H1 (cell line): ENCODE results near the gene RSPH6A. TPM values are rescaled to one million over a fixed set of nuclear protein-coding genes. Genes with fewer than 3 reads are reported as not detected.

Source experiments
- CTCF ChIA-PET: fragments of 300-600 bp; sonication (Branson Sonifier 250); formaldehyde crosslinking; loops from one replicate; lab custom pipeline; 2021; ENCODE audit not compliant: partially characterized antibody; lab: Charles Lee
- POLR2A ChIA-PET: fragments of 300-600 bp; sonication (Branson Sonifier 250); formaldehyde crosslinking; loops from one replicate; lab custom pipeline; 2021; ENCODE audit warnings: inconsistent platforms; ENCODE audit not compliant: partially characterized antibody; lab: Charles Lee
- DNase-seq, 2 experiments: peaks; one replicate each; pipeline versions ENCODE4 v3.0.0 to v3.0.0-alpha.2; 2010 to 2022; ENCODE audit warnings: low spot score in 2 of 2, low read depth in 1 of 2, mixed read lengths in 1 of 2
- FAIRE-seq: peaks from 2 replicates; lab custom pipeline; 2011; peaks lifted over from hg19 to GRCh38; lab: Jason Lieb, UNC
- H2AFZ ChIP-seq: 2 replicates; pipeline ENCODE4 v1.8.1; 2012; ENCODE audit warnings: low read length, inconsistent platforms
- H2AK5ac ChIP-seq: 2 replicates; pipeline ENCODE4 v1.6.1; 2013; ENCODE audit warnings: low read depth, low read length
- H2BK120ac ChIP-seq: replicated peaks from 2 replicates; pipeline ENCODE3; 2013; ENCODE audit warnings: low read depth, low read length, inconsistent platforms
- H2BK12ac ChIP-seq: 2 replicates; pipeline ENCODE4 v1.6.1; 2013; ENCODE audit warnings: low read depth, low read length
- H2BK15ac ChIP-seq: 2 replicates; pipeline ENCODE4 v1.6.1; 2013; ENCODE audit warnings: low read length
- H2BK20ac ChIP-seq: 2 replicates; pipeline ENCODE4 v1.6.1; 2013; ENCODE audit warnings: low read length
- H2BK5ac ChIP-seq: 2 replicates; pipeline ENCODE4 v1.6.1; 2013; ENCODE audit warnings: low read depth, low read length
- H3K14ac ChIP-seq: 2 replicates; pipeline ENCODE4 v1.6.1; 2013; ENCODE audit warnings: inconsistent platforms; ENCODE audit not compliant: insufficient read length
- H3K18ac ChIP-seq: 2 replicates; pipeline ENCODE4 v1.6.1; 2013; ENCODE audit warnings: low read length; ENCODE audit errors: extremely low read depth
- H3K23ac ChIP-seq: 2 replicates; pipeline ENCODE4 v1.6.1; 2013; ENCODE audit warnings: inconsistent platforms; ENCODE audit not compliant: insufficient read length
- H3K23me2 ChIP-seq: 2 replicates; pipeline ENCODE4 v1.6.1; 2013; ENCODE audit warnings: low read depth, low read length
- H3K27ac ChIP-seq: 2 replicates; pipeline ENCODE4 v1.6.1; 2011; ENCODE audit warnings: low read depth, low read length, inconsistent platforms
- H3K27me3 ChIP-seq, 4 experiments: replicated peaks in 1 of 4; 1 replicate in 1 of 4; 2 replicates in 3 of 4; pipeline versions ENCODE4 v1.6.1 to v1.8.1; 2011 to 2013; ENCODE audit warnings: low read length in 3 of 4, mild to moderate bottlenecking in 3 of 4, inconsistent platforms in 2 of 4, mixed read lengths in 2 of 4, moderate library complexity in 1 of 4; ENCODE audit not compliant: control insufficient read depth in 3 of 4, insufficient read depth in 3 of 4; ENCODE audit errors: extremely low read depth in 1 of 4
- H3K36me3 ChIP-seq, 4 experiments: 2 replicates each; pipeline versions ENCODE4 v1.6.1 to v1.8.1; 2011 to 2013; ENCODE audit warnings: mild to moderate bottlenecking in 4 of 4, low read length in 3 of 4, moderate library complexity in 2 of 4, control low read depth in 1 of 4, inconsistent platforms in 1 of 4; ENCODE audit not compliant: insufficient read depth in 4 of 4, control insufficient read depth in 2 of 4
- H3K4ac ChIP-seq: replicated peaks from 2 replicates; pipeline ENCODE3; 2013; ENCODE audit warnings: low read length, low read depth, mixed read lengths, inconsistent platforms; ENCODE audit not compliant: insufficient read length
- H3K4me1 ChIP-seq, 4 experiments: replicated peaks in 1 of 4; 1 replicate in 1 of 4; 2 replicates in 3 of 4; pipeline versions ENCODE4 v1.6.1 to v1.8.1; 2011 to 2013; ENCODE audit warnings: low read length in 3 of 4, inconsistent platforms in 2 of 4, mixed read lengths in 1 of 4; ENCODE audit not compliant: insufficient read depth in 4 of 4, control insufficient read depth in 3 of 4
- H3K4me2 ChIP-seq, 2 experiments: 2 replicates each; pipeline versions ENCODE4 v1.6.1 to v1.8.1; 2011 to 2013; ENCODE audit warnings: low read depth in 2 of 2, low read length in 2 of 2, control low read depth in 1 of 2, inconsistent platforms in 1 of 2, mild to moderate bottlenecking in 1 of 2; ENCODE audit not compliant: insufficient read depth in 1 of 2
- H3K4me3 ChIP-seq, 4 experiments: fragments of 200-600, 300-600 bp in 1 of 4; sonication (generic), shearing (Covaris generic), sonication (Bioruptor Twin) in 1 of 4; 2 replicates each; pipeline versions ENCODE4 v1.5.1 to v1.8.1; 2011 to 2016; ENCODE audit warnings: low read length in 4 of 4, low read depth in 3 of 4, control low read depth in 2 of 4, inconsistent platforms in 2 of 4, mild to moderate bottlenecking in 2 of 4, mixed read lengths in 1 of 4, moderate library complexity in 1 of 4; ENCODE audit not compliant: insufficient read depth in 2 of 4; ENCODE audit errors: extremely low read depth in 1 of 4
- H3K56ac ChIP-seq: replicated peaks from 2 replicates; pipeline ENCODE3; 2013; ENCODE audit warnings: low read depth, mild to moderate bottlenecking, mixed read lengths, low read length, inconsistent platforms; ENCODE audit not compliant: insufficient read length
- H3K79me1 ChIP-seq: 2 replicates; pipeline ENCODE4 v1.6.1; 2013; ENCODE audit warnings: low read depth, low read length, control low read depth
- H3K79me2 ChIP-seq, 2 experiments: 2 replicates each; pipeline versions ENCODE4 v1.6.1 to v1.8.1; 2012 to 2013; ENCODE audit warnings: low read length in 2 of 2, mild to moderate bottlenecking in 2 of 2, inconsistent platforms in 1 of 2; ENCODE audit not compliant: insufficient read depth in 2 of 2, control insufficient read depth in 1 of 2
- H3K9ac ChIP-seq, 4 experiments: replicated peaks in 1 of 4; 1 replicate in 1 of 4; 2 replicates in 3 of 4; pipeline versions ENCODE4 v1.6.1 to v1.8.1; 2011 to 2013; ENCODE audit warnings: low read depth in 3 of 4, low read length in 3 of 4, control low read depth in 2 of 4, mild to moderate bottlenecking in 2 of 4, moderate library complexity in 2 of 4, inconsistent platforms in 1 of 4; ENCODE audit errors: extremely low read depth in 1 of 4
- H3K9me3 ChIP-seq, 2 experiments: 2 replicates each; pipeline versions ENCODE4 v1.6.1 to v1.8.1; 2012 to 2013; ENCODE audit warnings: mild to moderate bottlenecking in 2 of 2, moderate library complexity in 2 of 2, control low read depth in 1 of 2, inconsistent platforms in 1 of 2, low read depth in 1 of 2, low read length in 1 of 2, mixed read lengths in 1 of 2; ENCODE audit not compliant: insufficient read depth in 2 of 2
- H4K20me1 ChIP-seq, 2 experiments: replicated peaks in 1 of 2; 2 replicates each; pipeline versions ENCODE3 to v1.8.1; 2011 to 2013; ENCODE audit warnings: inconsistent platforms in 2 of 2, low read length in 2 of 2, mild to moderate bottlenecking in 1 of 2; ENCODE audit not compliant: insufficient read depth in 2 of 2, control insufficient read depth in 1 of 2
- H4K5ac ChIP-seq: 2 replicates; pipeline ENCODE4 v1.6.1; 2013; ENCODE audit warnings: low read length, low read depth, mixed read lengths, inconsistent platforms; ENCODE audit not compliant: insufficient read length
- H4K8ac ChIP-seq: 2 replicates; pipeline ENCODE4 v1.8.0; 2013; ENCODE audit warnings: mild to moderate bottlenecking, moderate library complexity, low read length, inconsistent platforms; ENCODE audit not compliant: insufficient read depth; ENCODE audit errors: extremely low read depth
- H4K91ac ChIP-seq: replicated peaks from 2 replicates; pipeline ENCODE3; 2013; ENCODE audit warnings: low read length, mixed read lengths, inconsistent platforms; ENCODE audit not compliant: insufficient read length
- NANOG ChIP-seq: IDR thresholded peaks from 2 replicates; pipeline ENCODE4 v1.6.1; 2011; ENCODE audit warnings: low read length, low read depth, mild to moderate bottlenecking, inconsistent platforms; ENCODE audit not compliant: insufficient read depth, poor library complexity, severe bottlenecking
- RAD21 ChIP-seq, 2 experiments: IDR thresholded peaks in 1 of 2; conservative IDR thresholded peaks in 1 of 2; 2 replicates each; pipeline ENCODE4 v1.6.1; 2011; ENCODE audit warnings: low read depth in 2 of 2, low read length in 2 of 2, improper control_type of control experiment in 1 of 2, inconsistent platforms in 1 of 2, mild to moderate bottlenecking in 1 of 2, moderate library complexity in 1 of 2
- RNF2 ChIP-seq: fragments of 200-900, 300-1000 bp; sonication (generic); IDR thresholded peaks from 2 replicates; pipeline ENCODE4 v1.7.1; 2016; ENCODE audit warnings: borderline replicate concordance, low read depth, mild to moderate bottlenecking, antibody characterized with exemption, low read length; ENCODE audit not compliant: poor library complexity, severe bottlenecking; ENCODE audit errors: missing control alignments
- YY1 ChIP-seq: IDR thresholded peaks from 2 replicates; pipeline ENCODE4 v1.6.1; 2011; ENCODE audit warnings: low read depth, mild to moderate bottlenecking, low read length
- WGBS, 2 experiments: shearing (Covaris generic) in 1 of 2; methylation state at CpG; one replicate each; pipeline versions ENCODE4 v1.1.6 to v1.1.7; 2013 to 2015; ENCODE audit warnings: low lambda C conversion rate in 2 of 2, mixed read lengths in 2 of 2, inconsistent platforms in 1 of 2, low coverage in 1 of 2, missing lambda C conversion rate in 1 of 2; ENCODE audit not compliant: insufficient replicate concordance in 2 of 2, insufficient coverage in 1 of 2, insufficient read length in 1 of 2; ENCODE audit errors: extremely low coverage in 1 of 2, missing lambda C conversion rate in 1 of 2; 5-methylcytosine and 5-hydroxymethylcytosine counted together
- polyA plus RNA-seq, 7 experiments: library from polyadenylated mRNA; depleted of rRNA in 3 of 7; stranded (reverse) in 5 of 7; unstranded in 2 of 7; fragments of >200 nt in 5 of 7; fragments of 200-250 nt in 2 of 7; gene quantifications; 1 replicate in 5 of 7; 2 replicates in 1 of 7; 4 replicates in 1 of 7; pipeline versions ENCODE4 v1.2.1 to v1.2.3, GENCODE V29; 2011 to 2013; ENCODE audit warnings: missing spikeins in 2 of 7, mixed read lengths in 2 of 7
- total RNA-seq: library from RNA; stranded (reverse); fragmentation: NEBNext Ultra II Directional; extraction: Animal tissue kit (Norgen Biotek cat#: 25700); gene quantifications from 2 replicates; pipeline ENCODE4 v1.2.1, GENCODE V29; 2021
- TF ChIP-seq, protein P1 (sequence below), 3 experiments: IDR thresholded peaks; 1 replicate in 2 of 3; 2 replicates in 1 of 3; pipeline versions ENCODE4 v1.5.1 to v1.6.1; 2011; ENCODE audit warnings: low read length in 3 of 3, mild to moderate bottlenecking in 3 of 3, inconsistent platforms in 2 of 3, low read depth in 1 of 3, moderate library complexity in 1 of 3; ENCODE audit not compliant: insufficient read depth in 1 of 3; ENCODE audit errors: control extremely low read depth in 1 of 3

The RSPH6A gene
- total and polyA plus RNA-seq, 2 of the 8 experiments (the other 6 are each of a cell fraction or from before 2014, with no cell fraction given), result 0.05 to 0.19 TPM

DNA sequence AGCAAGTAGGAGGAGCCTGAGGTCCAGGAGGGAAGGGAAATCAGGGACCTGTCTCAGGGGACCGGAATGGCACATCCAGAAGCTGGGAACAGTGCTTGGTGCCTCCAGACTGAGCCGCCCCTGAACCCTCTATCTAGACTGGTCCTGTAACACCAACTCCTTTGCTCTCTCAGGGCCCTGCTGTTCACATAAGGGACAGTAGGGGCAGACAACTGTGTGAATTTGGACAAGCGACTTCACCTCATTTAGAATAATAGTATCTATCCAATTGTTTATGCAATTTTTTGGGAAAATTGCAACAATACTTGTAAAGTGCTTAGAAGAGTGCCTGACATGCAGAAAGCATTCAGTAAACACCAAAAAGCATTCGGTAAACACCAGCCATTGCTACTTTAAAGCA is 33.8 kb upstream of the RSPH6A start:
- Histone ChIP-seq H4K8ac (no peak overlapping the region), H3K14ac (no peak overlapping the region), H3K79me1 (no peaks in the 10 kb centered on the region), H3K4ac (no peak overlapping the region), H3K4me1 (no peaks in the 10 kb centered on the region)
- POLR2A ChIA-PET, result no interaction called here
- TF ChIP-seq YY1, result no peak
- 0 out of 4 replicates have a peak, but pooled peaks of 1 of the 2 experiments have one; percentile 3 for TF ChIP-seq RAD21 (IDR thresholded peaks at IDR 0.05 in 1 of 2, conservative IDR thresholded peaks at IDR 0.05 in 1 of 2; ENCODE audit: low read depth in 2 of 2, low read length in 2 of 2)
- TF ChIP-seq RNF2, result no peak
- TF ChIP-seq, protein P1, sequence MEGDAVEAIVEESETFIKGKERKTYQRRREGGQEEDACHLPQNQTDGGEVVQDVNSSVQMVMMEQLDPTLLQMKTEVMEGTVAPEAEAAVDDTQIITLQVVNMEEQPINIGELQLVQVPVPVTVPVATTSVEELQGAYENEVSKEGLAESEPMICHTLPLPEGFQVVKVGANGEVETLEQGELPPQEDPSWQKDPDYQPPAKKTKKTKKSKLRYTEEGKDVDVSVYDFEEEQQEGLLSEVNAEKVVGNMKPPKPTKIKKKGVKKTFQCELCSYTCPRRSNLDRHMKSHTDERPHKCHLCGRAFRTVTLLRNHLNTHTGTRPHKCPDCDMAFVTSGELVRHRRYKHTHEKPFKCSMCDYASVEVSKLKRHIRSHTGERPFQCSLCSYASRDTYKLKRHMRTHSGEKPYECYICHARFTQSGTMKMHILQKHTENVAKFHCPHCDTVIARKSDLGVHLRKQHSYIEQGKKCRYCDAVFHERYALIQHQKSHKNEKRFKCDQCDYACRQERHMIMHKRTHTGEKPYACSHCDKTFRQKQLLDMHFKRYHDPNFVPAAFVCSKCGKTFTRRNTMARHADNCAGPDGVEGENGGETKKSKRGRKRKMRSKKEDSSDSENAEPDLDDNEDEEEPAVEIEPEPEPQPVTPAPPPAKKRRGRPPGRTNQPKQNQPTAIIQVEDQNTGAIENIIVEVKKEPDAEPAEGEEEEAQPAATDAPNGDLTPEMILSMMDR (IDR thresholded peaks at IDR 0.05; ENCODE audit: control extremely low read depth in 1 of 3, insufficient read depth in 1 of 3, low read depth in 1 of 3, low read length in 3 of 3), result peak in 2 of 3 experiments; percentile 12 to 28; a peak in 2 of 4 replicates
- TF ChIP-seq NANOG, result no peak
- TF ChIP-seq, all 59 proteins: peak for 2
- H3K18ac ChIP-seq, result no peak overlapping the region
- no peak overlapping the region for H2BK15ac ChIP-seq
- no peak overlapping the region for H2BK120ac ChIP-seq
- DNase-seq, result no peak
- H2AK5ac ChIP-seq, result no peak overlapping the region
- no peaks in the 10 kb centered on the region for H3K9me3 ChIP-seq
- no peak overlapping the region for H3K23ac ChIP-seq
- peaks cover 40 to 77% (median 59%) of the 10 kb centered on the region in 4 experiments for H3K36me3 ChIP-seq
- no peak overlapping the region for H2AFZ ChIP-seq
- 94% methylated on average over 4 of the region's 4 CpGs; no CpG with 5 or more reads in 1 of the 2 experiments for WGBS, 2 experiments
- H3K23me2 ChIP-seq, result no peaks in the 10 kb centered on the region
- H3K4me3 ChIP-seq, result no peak overlapping the region
- H3K4me2 ChIP-seq, result no peak overlapping the region
- no peak overlapping the region for H4K91ac ChIP-seq
- H3K27me3 ChIP-seq, result no peaks in the 10 kb centered on the region; a peak in 1 of 7 replicates
- no peaks in the 10 kb centered on the region for H3K79me2 ChIP-seq
- no peak overlapping the region for H4K5ac ChIP-seq
- no peak overlapping the region for H2BK12ac ChIP-seq
- FAIRE-seq, result no peak
- H2BK20ac ChIP-seq, result no peak overlapping the region
- peaks cover 3 to 19% of the 10 kb centered on the region in 2 experiments for H4K20me1 ChIP-seq
- no peak overlapping the region for H3K56ac ChIP-seq
- H3K9ac ChIP-seq, result no peak overlapping the region
- no peak overlapping the region for H2BK5ac ChIP-seq
- H3K27ac ChIP-seq, result no peak overlapping the region
- CTCF ChIA-PET, result interaction anchor here (1.2 to 3.5 kb wide), 11 partner anchors 10 to 34 kb away, joined by 3 to 13 read pairs (median 6); partner anchors contain the start of genes FOXA3 and SYMPK
